ENCODE measurements around the gene DBF4B.

Gene DBF4B

DNA sequence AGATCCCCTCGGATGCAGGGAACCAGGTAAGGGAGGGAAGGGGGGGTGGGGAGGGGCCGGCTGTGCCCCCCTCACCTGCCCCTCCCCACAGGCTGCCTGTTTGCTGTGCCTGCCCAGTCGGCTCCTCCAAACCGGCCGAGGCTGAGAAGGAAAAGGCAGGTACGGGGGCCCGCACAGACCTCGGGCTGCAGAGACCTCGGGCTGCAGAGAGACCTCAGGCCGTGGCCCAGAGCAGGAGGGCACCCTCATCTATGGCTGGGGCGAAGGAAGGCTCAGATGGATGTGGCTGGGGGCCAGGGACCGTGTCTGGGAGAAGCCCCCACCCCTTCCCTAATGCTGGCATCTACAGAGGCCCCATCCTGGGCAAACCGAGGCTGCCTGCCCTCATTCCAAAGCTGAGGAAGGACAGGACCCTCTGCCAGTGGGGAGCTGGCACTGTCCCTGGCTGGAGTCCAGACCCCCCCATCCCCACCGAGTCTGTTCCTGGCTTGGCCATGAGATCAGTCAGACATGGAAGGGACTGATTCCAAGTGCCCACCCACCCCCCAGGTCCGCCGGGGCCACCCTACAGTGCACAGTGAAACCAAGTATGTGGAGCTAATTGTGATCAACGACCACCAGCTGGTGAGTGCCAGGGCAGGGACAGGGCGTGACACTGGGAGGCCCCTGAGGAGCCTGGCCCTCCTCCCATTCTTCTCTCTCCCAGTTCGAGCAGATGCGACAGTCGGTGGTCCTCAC lies 64.0 kb downstream of the DBF4B start:
- no peak for DNase-seq (ENCODE audit: low spot score)
- TF ChIP-seq, protein P1, sequence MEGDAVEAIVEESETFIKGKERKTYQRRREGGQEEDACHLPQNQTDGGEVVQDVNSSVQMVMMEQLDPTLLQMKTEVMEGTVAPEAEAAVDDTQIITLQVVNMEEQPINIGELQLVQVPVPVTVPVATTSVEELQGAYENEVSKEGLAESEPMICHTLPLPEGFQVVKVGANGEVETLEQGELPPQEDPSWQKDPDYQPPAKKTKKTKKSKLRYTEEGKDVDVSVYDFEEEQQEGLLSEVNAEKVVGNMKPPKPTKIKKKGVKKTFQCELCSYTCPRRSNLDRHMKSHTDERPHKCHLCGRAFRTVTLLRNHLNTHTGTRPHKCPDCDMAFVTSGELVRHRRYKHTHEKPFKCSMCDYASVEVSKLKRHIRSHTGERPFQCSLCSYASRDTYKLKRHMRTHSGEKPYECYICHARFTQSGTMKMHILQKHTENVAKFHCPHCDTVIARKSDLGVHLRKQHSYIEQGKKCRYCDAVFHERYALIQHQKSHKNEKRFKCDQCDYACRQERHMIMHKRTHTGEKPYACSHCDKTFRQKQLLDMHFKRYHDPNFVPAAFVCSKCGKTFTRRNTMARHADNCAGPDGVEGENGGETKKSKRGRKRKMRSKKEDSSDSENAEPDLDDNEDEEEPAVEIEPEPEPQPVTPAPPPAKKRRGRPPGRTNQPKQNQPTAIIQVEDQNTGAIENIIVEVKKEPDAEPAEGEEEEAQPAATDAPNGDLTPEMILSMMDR (IDR thresholded peaks at IDR 0.05; ENCODE audit: extremely low read depth, missing control alignments), result no peak

- DNase-seq (ENCODE audit: low spot score), result no peak
- TF ChIP-seq, protein P1 (IDR thresholded peaks at IDR 0.05; ENCODE audit: extremely low read depth, missing control alignments), result no peak
Observed at GRCh38 chr17:44773140-44773539, 64.7 kb downstream of the DBF4B start.

DNA sequence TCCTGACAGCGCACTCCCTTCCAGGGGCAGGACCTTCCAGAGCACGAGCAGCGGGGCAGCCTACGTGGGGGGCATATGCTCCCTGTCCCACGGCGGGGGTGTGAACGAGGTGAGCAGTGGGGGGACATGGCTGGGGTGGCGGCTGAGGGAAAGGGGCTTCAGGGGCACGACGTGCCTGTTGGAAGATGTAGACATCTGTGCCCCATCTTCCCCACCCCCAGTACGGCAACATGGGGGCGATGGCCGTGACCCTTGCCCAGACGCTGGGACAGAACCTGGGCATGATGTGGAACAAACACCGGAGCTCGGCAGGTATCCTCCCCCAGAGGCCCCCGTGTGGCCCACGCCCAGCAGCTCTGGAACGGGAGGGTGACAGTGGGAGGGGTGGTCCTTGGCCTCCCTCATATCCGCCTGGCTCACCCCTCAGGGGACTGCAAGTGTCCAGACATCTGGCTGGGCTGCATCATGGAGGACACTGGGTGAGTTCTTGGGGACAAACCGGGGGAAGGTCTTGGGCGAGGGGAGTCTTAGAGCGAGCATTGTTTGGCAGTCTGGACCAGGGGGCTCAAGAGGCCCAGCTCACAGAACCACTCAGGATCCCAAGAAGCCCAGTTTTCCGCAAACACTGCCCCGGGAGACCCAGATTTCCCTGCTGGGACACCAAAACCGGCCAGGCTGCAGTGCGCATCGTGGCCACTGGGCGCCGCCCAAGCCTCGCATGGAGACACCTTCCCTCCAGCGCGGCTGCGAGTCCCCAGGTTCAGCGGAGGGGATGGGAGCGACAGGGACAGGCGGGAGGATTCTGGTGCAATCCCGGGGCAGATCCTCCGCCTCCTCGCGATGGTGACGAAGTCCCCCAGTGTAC lies 66.0 kb downstream of the DBF4B start:
- TF ChIP-seq, protein P1 (IDR thresholded peaks at IDR 0.05; ENCODE audit: extremely low read depth, missing control alignments), result peak; percentile 100
- DNase-seq (ENCODE audit: low spot score), result peak; percentile 91

DNA sequence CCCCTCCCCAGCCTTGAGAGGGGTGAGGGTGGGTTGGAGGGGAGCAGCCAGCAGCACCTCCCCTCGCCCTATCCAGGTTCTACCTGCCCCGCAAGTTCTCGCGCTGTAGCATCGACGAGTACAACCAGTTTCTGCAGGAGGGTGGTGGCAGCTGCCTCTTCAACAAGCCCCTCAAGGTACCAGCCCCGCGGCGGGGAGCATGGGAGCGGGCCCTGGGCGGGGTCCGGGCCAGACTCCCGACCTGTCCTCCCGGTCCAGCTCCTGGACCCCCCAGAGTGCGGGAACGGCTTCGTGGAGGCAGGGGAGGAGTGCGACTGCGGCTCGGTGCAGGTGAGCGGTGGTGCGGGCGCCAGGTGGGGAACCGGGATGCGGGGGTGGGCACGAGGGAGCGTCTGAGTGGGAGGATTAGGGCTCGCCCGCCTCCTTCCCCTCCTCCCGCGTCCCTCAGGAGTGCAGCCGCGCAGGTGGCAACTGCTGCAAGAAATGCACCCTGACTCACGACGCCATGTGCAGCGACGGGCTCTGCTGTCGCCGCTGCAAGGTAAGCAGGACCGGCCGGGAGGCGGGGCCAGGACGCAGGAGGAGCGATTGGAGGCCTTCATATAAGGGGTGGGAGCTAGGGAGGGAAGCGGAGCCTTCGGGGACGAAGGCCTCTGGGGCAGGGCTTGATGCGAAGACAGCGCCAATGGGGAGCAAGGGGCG lies 66.8 kb downstream of the DBF4B start:
- peak; percentile 99 for DNase-seq (ENCODE audit: low spot score)
- TF ChIP-seq, protein P1 (IDR thresholded peaks at IDR 0.05; ENCODE audit: extremely low read depth, missing control alignments), result no peak

GRCh38 chr17:44775838-44776621 lies 67.6 kb downstream of the DBF4B start:
- TF ChIP-seq, protein P1 (IDR thresholded peaks at IDR 0.05; ENCODE audit: extremely low read depth, missing control alignments), result no peak
- no peak for DNase-seq (ENCODE audit: low spot score)

DNA sequence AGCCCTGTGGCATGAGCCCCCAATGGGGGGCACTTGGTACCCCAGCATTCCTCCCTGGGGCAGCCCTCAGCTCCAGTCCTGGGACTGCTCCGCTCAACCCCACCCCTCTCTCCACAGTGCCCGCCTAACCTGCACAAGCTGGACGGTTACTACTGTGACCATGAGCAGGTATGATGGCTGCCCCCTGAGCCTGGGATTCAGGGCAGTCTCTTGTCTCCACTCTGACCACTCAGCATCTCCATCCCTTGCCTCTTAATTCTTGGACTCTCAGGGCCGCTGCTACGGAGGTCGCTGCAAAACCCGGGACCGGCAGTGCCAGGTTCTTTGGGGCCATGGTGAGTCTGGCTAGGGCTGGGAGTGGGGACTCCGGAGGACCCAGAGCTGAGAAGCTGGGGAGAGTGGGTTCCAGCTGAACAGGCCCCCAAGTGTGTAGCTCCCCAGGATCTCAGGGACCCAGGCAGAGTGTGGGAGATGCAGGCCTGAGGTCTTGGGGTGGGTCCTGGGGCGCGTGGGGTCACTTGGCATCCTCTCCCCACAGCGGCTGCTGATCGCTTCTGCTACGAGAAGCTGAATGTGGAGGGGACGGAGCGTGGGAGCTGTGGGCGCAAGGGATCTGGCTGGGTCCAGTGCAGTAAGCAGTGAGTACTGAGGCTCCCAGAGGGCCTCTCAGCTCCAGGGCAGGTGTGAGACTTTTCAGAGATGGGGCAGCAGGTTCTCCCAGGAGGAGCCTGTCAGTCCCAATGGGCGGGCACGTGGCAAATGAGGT lies 68.3 kb downstream of the DBF4B start:
- TF ChIP-seq, protein P1 (IDR thresholded peaks at IDR 0.05; ENCODE audit: extremely low read depth, missing control alignments), result no peak
- DNase-seq (ENCODE audit: low spot score), result no peak

Data from GM20000 (cell line).